ENCODE measurements around the gene ANKS1B. TPM values are rescaled to one million over a fixed set of nuclear protein-coding genes. Genes with fewer than 3 reads are reported as not detected.

ANKS1B gene
- total RNA-seq, 1 experiment from 2014 or later: 18.8 TPM

- Mint-ChIP-seq H3K27ac (ENCODE audit: low read depth, unreplicated experiment) (no peak overlapping the region), H3K27me3 (ENCODE audit: insufficient read depth, unreplicated experiment) (no peaks in the 10 kb centered on the region), H3K9me3 (ENCODE audit: unreplicated experiment) (no peaks in the 10 kb centered on the region), H3K36me3 (ENCODE audit: insufficient read depth, unreplicated experiment) (peaks cover 17% of the 10 kb centered on the region), H3K4me1 (ENCODE audit: insufficient read depth, unreplicated experiment) (peaks cover 5% of the 10 kb centered on the region), H3K4me3 (ENCODE audit: unreplicated experiment) (no peak overlapping the region)
- POLR2A ChIA-PET: interaction anchor here (1.0 kb wide), 1 partner anchor 13 kb away, joined by 3 read pairs; no protein-coding TSS in a partner anchor
- DNase-seq (ENCODE audit: unreplicated experiment): no peak
- CTCF ChIA-PET: interaction anchor here (0.6 kb wide), 1 partner anchor 263 kb away, joined by 3 read pairs; no protein-coding TSS in a partner anchor
- no peak for TF ChIP-seq CTCF (IDR thresholded peaks at IDR 0.05; ENCODE audit: unreplicated experiment)
- intact Hi-C loops (cut with micrococcal nuclease): no loop called here
- no TSS peak for BruUV-seq (replicated peaks)
Measured at GRCh38 chr12:98738002-98738401, 1246.7 kb downstream of the ANKS1B start.

DNA sequence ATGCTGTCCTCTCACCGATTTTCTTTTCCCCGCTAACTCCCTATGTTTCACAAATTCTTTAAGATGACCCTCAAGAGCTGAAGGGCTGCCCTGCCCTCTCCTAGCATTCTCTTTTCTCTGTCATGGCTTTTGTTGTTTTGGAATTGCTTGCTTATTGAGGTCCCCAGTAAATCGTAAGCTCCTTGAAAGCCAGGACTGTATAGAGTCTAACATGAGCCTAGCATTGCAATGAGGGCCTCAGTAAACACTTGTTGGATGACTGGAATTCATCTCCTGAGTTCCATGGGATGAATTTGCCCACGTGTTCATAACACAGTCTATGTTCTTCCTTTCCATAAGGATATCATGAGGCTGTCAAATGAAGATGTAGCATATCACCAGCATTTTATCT lies 1247.4 kb downstream of the ANKS1B start:
- H3K4me1 Mint-ChIP-seq (ENCODE audit: insufficient read depth, unreplicated experiment): peaks cover 5% of the 10 kb centered on the region
- no peak for DNase-seq (ENCODE audit: unreplicated experiment)
- H3K4me3 Mint-ChIP-seq (ENCODE audit: unreplicated experiment): no peak overlapping the region
- POLR2A ChIA-PET: no interaction called here
- no TSS peak for BruUV-seq (replicated peaks)
- peaks cover 17% of the 10 kb centered on the region for H3K36me3 Mint-ChIP-seq (ENCODE audit: insufficient read depth, unreplicated experiment)
- TF ChIP-seq CTCF (IDR thresholded peaks at IDR 0.05; ENCODE audit: unreplicated experiment): no peak
- no peaks in the 10 kb centered on the region for H3K27me3 Mint-ChIP-seq (ENCODE audit: insufficient read depth, unreplicated experiment)
- intact Hi-C loops (cut with micrococcal nuclease): no loop called here
- H3K9me3 Mint-ChIP-seq (ENCODE audit: unreplicated experiment): no peaks in the 10 kb centered on the region
- CTCF ChIA-PET: interaction anchor here (2.3 kb wide), 1 partner anchor 262 kb away, joined by 11 read pairs; no protein-coding TSS in a partner anchor
- H3K27ac Mint-ChIP-seq (ENCODE audit: low read depth, unreplicated experiment): no peak overlapping the region

GRCh38 chr12:98736352-98737321 lies 1248.1 kb downstream of the ANKS1B start:
- Mint-ChIP-seq H3K9me3 (ENCODE audit: unreplicated experiment) (no peaks in the 10 kb centered on the region), H3K4me1 (ENCODE audit: insufficient read depth, unreplicated experiment) (peaks cover 5% of the 10 kb centered on the region), H3K27ac (ENCODE audit: low read depth, unreplicated experiment) (no peak overlapping the region), H3K36me3 (ENCODE audit: insufficient read depth, unreplicated experiment) (peaks cover 17% of the 10 kb centered on the region), H3K27me3 (ENCODE audit: insufficient read depth, unreplicated experiment) (no peaks in the 10 kb centered on the region), H3K4me3 (ENCODE audit: unreplicated experiment) (no peak overlapping the region)
- ChIA-PET POLR2A (no interaction called here), CTCF (interaction anchor here (2.3 kb wide), 1 partner anchor 262 kb away, joined by 11 read pairs; no protein-coding TSS in a partner anchor)
- BruUV-seq (replicated peaks): no TSS peak
- DNase-seq (ENCODE audit: unreplicated experiment): no peak
- TF ChIP-seq CTCF (IDR thresholded peaks at IDR 0.05; ENCODE audit: unreplicated experiment): no peak
- intact Hi-C loops (cut with micrococcal nuclease): no loop called here

- no peak for TF ChIP-seq CTCF (IDR thresholded peaks at IDR 0.05; ENCODE audit: unreplicated experiment)
- peaks cover 17% of the 10 kb centered on the region for H3K36me3 Mint-ChIP-seq (ENCODE audit: insufficient read depth, unreplicated experiment)
- H3K4me1 Mint-ChIP-seq (ENCODE audit: insufficient read depth, unreplicated experiment): peaks cover 5% of the 10 kb centered on the region
- CTCF ChIA-PET: interaction anchor here (0.5 to 2.3 kb wide), 2 partner anchors 263 to 1634 kb away, joined by 3 to 11 read pairs; no protein-coding TSS in a partner anchor
- H3K27me3 Mint-ChIP-seq (ENCODE audit: insufficient read depth, unreplicated experiment): no peaks in the 10 kb centered on the region
- no peak for DNase-seq (ENCODE audit: unreplicated experiment)
- H3K4me3 Mint-ChIP-seq (ENCODE audit: unreplicated experiment): no peak overlapping the region
- POLR2A ChIA-PET: no interaction called here
- H3K9me3 Mint-ChIP-seq (ENCODE audit: unreplicated experiment): no peaks in the 10 kb centered on the region
- intact Hi-C loops (cut with micrococcal nuclease): no loop called here
- no TSS peak for BruUV-seq (replicated peaks)
- H3K27ac Mint-ChIP-seq (ENCODE audit: low read depth, unreplicated experiment): no peak overlapping the region
Measured at GRCh38 chr12:98735821-98736220, 1248.9 kb downstream of the ANKS1B start.

Data from MCF 10A (cell line).